HL-60/S4 (cell line): ENCODE data around the gene DPY19L2.
"Not testable (repeated sequence)": the region's sequence is repeated elsewhere in the genome, so short reads cannot be mapped to it uniquely, and the experiment has no call there.

Experiments
- in situ Hi-C: fragments of 300-500 bp; cut with MboI; formaldehyde crosslinking; loops from 2 replicates; pipeline ENCODE4 v1.14.3; 2022; ENCODE audit warnings: low sequenced_read_pairs

The DPY19L2 gene

GRCh38 chr12:63668028-63668799 lies at the start of gene DPY19L2:
Gene DPY19L2, minus strand, starts transcription at chr12:63668493. Its CDS starts 100 bp downstream, at chr12:63668393.
- in situ Hi-C loops, result loop anchor here (25.0 kb wide), 1 partner anchor 594 kb away; no protein-coding TSS in a partner anchor

DNA sequence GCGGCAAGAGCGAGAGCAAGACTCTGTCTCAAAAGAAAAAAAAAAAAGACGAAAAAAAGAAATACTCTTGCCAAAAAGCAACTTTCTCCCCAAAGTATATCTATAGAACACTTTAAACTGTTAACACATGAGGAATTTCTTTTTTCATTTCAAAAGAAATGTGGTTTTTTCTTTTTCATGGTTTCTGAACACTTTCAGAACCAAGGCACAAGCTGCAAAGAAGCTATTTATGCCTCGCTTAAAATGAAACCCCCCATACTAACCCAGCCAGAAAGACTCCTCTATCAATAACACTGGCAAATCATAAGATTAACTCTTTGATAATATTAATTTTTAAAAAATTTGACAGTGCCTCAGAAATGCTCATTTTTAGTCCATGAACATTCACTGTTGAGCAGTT lies 48.6 kb upstream of the DPY19L2 start:
- in situ Hi-C loops, result not testable (repeated sequence)

GRCh38 chr12:63715107-63715625 lies 46.9 kb upstream of the DPY19L2 start:
- in situ Hi-C loops, result not testable (repeated sequence)

DNA sequence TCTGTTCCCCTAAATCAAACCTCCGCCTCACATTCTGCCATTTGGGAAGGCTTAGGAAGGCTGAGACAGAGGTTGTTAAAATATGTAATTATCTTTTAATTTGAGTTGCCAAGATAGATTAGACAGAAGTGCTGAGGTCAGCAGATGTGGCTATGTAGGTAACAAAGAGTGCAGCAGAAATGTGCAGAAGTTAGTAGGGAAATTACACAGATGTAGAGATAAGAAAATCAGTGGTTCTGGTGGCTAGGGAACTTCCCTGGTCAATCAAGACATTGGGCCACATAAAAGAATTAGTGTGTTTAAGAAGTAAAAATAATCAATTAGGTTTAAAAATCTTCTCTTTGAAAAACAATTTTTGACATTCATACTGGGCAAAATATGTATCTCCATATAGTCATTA lies 46.1 kb upstream of the DPY19L2 start:
- in situ Hi-C loops, result not testable (repeated sequence)

DNA sequence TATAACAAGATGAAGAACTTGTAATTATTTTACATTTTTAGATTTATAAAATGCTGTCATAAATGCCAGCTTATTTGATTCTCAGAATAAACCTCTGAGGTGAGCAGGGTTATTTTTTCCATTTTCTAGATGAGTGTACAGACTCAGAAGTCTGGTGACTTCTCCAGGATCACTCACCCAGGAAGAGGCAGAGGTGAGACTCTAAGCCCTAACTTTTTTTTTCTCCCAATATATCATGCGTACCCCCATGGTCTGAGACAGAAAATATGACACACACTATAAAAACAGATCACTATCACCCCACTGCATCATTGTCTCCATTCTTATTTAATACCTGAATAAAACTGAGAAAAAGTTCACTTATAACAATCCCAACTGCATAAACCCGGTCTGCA lies 45.4 kb upstream of the DPY19L2 start:
- in situ Hi-C loops, result not testable (repeated sequence)

DNA sequence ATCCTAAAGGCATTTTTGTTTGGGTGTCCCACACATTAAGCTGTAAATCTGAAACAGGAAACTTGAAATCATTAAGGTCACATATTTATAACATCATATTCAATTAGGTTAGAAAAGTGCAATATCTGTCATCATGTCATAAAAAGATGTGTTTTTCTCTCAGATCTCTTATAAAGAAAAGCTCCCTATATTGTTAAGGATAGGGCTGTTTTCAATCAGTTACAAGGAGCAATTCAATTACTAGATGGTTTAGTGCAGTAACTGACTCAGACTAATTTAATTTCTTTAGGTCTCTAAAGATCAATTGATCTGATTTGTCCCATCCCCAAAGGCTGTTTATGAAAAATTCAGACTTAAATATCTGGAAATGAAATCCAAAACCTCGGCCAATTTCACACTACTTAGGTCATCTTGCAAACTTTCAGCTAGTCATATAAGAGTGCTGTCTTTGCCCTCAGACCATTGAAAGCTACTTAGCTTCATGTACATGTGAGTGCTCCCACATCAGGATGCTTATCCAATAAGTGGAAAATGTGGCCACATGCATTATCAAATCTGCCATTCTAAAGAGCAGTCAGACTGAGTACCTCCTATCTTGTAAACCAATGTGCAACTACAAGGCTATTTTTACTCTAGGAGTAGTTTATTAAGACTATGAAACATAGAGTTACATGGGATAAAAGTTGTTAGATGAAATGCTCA lies 44.8 kb upstream of the DPY19L2 start:
- in situ Hi-C loops, result not testable (repeated sequence)

GRCh38 chr12:63712376-63712974 lies 44.2 kb upstream of the DPY19L2 start:
- in situ Hi-C loops, result not testable (repeated sequence)

- in situ Hi-C loops, result not testable (repeated sequence)
These were observed 43.0 kb upstream of the DPY19L2 start for GRCh38 chr12:63711339-63711738.

- in situ Hi-C loops, result no loop called here
These were observed 38.0 kb upstream of the DPY19L2 start for GRCh38 chr12:63706336-63706735.

- in situ Hi-C loops, result not testable (repeated sequence)
These were observed 31.5 kb upstream of the DPY19L2 start for GRCh38 chr12:63699678-63700382.

DNA sequence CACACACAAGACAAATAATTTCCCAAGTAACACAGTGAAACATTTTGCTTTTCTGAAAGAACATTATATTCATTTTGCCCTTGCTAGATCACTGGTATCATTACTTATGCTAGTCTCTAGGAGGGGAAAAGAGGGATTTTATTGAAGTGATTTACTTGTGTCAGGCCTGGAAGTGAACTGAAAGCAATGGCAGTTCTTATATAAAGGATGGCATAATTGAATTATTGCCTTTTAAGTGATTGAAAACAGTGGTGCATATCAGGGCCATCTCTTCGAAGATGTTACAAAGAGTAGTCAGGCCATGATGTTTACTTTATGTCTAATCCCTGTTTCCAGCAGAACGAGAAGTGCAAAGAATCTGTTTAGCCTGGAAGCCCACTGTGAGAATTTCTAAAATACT lies 30.7 kb upstream of the DPY19L2 start:
- in situ Hi-C loops, result not testable (repeated sequence)

DNA sequence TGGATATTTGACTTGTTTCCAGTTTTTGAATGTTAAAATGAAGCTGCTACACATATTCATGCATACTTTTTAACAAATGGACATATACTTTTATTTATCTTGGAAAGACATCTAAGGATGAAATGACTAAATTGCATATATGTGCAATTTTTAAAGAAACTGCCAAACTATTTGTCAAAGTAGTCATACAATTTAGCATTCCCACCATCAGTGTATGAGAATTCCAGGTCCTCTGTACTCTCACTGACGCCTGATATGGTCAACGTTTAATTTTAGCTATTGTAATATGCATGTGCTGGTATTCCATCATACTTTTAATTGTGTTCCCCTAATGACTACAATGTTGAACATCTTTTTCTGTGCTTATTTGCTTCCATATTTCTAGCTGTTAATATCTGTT lies 22.5 kb upstream of the DPY19L2 start:
- in situ Hi-C loops, result not testable (repeated sequence)

GRCh38 chr12:63689141-63689540 lies 20.8 kb upstream of the DPY19L2 start:
- in situ Hi-C loops, result not testable (repeated sequence)

GRCh38 chr12:63686623-63687022 lies 18.3 kb upstream of the DPY19L2 start:
- in situ Hi-C loops, result not testable (repeated sequence)

DNA sequence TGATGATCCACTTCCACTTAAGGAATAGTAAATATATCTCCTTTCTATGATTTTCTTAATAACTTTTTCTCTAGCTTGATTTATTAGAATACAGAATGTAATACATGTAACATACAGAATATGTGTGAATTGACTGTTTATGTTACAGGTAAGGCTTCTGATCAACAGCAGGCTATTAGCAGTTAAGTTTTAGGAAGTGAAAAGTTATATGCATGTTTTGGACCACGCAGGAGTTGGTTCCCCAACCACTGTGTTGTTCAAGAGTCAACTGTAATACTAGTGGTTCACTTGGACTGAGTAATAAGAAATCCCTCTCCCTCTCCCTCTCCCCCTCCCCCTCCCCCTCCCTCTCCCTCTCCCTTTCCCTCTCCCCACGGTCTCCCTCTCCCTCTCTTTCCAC lies 17.5 kb upstream of the DPY19L2 start:
- in situ Hi-C loops, result not testable (repeated sequence)

DNA sequence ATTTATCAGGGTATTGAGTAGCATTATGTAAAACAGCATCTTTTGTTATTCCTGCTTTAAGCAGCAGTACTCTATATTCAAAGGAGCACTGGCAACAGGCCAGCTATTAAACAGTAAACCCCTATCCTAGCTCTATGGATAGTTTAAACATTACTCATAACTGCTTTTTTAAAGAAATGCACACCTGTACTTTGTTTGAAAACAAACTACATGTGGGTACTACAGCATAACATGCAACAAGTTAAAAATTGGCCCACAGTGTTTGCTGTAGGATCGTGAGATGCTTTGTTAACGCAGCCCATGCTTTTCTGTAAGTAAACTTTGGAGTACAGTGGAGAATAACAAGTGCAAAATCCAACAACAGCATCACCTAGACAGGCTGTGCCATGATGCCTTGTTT lies 14.3 kb upstream of the DPY19L2 start:
- in situ Hi-C loops, result not testable (repeated sequence)

- in situ Hi-C loops, result not testable (repeated sequence)
These were observed 12.5 kb upstream of the DPY19L2 start for GRCh38 chr12:63680758-63681157.

- in situ Hi-C loops, result loop anchor here (25.0 kb wide), 1 partner anchor 590 kb away; no protein-coding TSS in a partner anchor
These were observed 4.3 kb upstream of the DPY19L2 start for GRCh38 chr12:63672550-63672949.

DNA sequence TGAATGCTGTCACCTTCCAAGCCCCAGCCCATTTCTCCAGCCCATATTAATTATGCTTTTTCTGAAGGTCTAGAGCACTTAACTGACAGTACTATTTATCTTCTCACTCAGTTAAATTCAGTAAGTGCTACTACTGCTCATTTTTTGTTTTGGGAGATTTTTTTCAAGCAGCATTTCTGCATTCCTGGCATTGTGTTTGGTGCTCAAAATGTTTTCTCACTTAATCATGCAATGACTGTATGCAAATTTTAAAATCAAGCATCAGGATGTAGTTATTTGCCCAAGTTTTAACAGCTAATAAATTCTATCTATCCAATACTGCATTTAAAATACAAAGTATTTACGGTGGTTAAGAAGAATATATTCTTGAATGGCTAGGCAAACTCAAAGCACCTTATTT lies 1.6 kb upstream of the DPY19L2 start:
- in situ Hi-C loops, result loop anchor here (25.0 kb wide), 1 partner anchor 592 kb away; no protein-coding TSS in a partner anchor

- in situ Hi-C loops, result loop anchor here (25.0 kb wide), 1 partner anchor 593 kb away; no protein-coding TSS in a partner anchor
These were observed 1.1 kb upstream of the DPY19L2 start for GRCh38 chr12:63669427-63669826.
